HG03060 (cell line): Measurements from ENCODE around the gene CLDN3.
"Not testable (repeated sequence)": the region's sequence is repeated elsewhere in the genome, so short reads cannot be mapped to it uniquely, and the experiment has no call there.

ENCODE experiments used
- ATAC-seq: cut with Tn5 transposase; IDR thresholded peaks from one replicate; pipeline ENCODE4 v1.9.1; 2021; ENCODE audit warnings: low read depth, moderate number of reproducible peaks; ENCODE audit not compliant: unreplicated experiment

The CLDN3 gene

GRCh38 chr7:73738612-73739386, 31.3 kb downstream of the CLDN3 start, which contains the start of gene ABHD11:
Gene ABHD11, minus strand, starts transcription at chr7:73738802. Its CDS starts 32 bp downstream, at chr7:73738770.
- peak; percentile 48 for ATAC-seq

- ATAC-seq = peak; percentile 10
These were observed 31.9 kb downstream of the CLDN3 start for GRCh38 chr7:73738220-73738611.

GRCh38 chr7:73737491-73738219, 32.4 kb downstream of the CLDN3 start:
- ATAC-seq = no peak

- no peak for ATAC-seq
These were observed 33.2 kb downstream of the CLDN3 start for GRCh38 chr7:73736885-73737284.

- no peak for ATAC-seq
These were observed 34.6 kb downstream of the CLDN3 start for GRCh38 chr7:73735528-73735905.

GRCh38 chr7:73734619-73735527, 35.2 kb downstream of the CLDN3 start:
- ATAC-seq = no peak

GRCh38 chr7:73732397-73732796, 37.7 kb downstream of the CLDN3 start:
- ATAC-seq = no peak

- no peak for ATAC-seq
These were observed 39.6 kb downstream of the CLDN3 start for GRCh38 chr7:73730485-73730884.

GRCh38 chr7:73728551-73728950, 41.5 kb downstream of the CLDN3 start:
- ATAC-seq = no peak

GRCh38 chr7:73727952-73728351, 42.1 kb downstream of the CLDN3 start:
- ATAC-seq = no peak

- ATAC-seq = no peak
These were observed 44.0 kb downstream of the CLDN3 start for GRCh38 chr7:73726083-73726466.

GRCh38 chr7:73723813-73724212, 46.3 kb downstream of the CLDN3 start:
- no peak for ATAC-seq

- no peak for ATAC-seq
These were observed 47.3 kb downstream of the CLDN3 start for GRCh38 chr7:73722785-73723184.

- not testable (repeated sequence) for ATAC-seq
These were observed 47.9 kb downstream of the CLDN3 start for GRCh38 chr7:73722182-73722581.

- ATAC-seq = no peak
These were observed 48.7 kb downstream of the CLDN3 start for GRCh38 chr7:73721377-73721817.

- ATAC-seq = not testable (repeated sequence)
These were observed 49.6 kb downstream of the CLDN3 start for GRCh38 chr7:73720443-73720842.

- no peak for ATAC-seq
These were observed 50.3 kb downstream of the CLDN3 start for GRCh38 chr7:73719806-73720169.
